ENCODE data around the gene PRKAB1. TPM values are rescaled to one million over a fixed set of nuclear protein-coding genes. Genes with fewer than 3 reads are reported as not detected.

PRKAB1 gene
- total RNA-seq, 4 donors from 2014 or later, result 12.2 to 25.9 (median 20.5) TPM

- no peak for TF ChIP-seq CTCF (IDR thresholded peaks at IDR 0.05)
- no peak for ATAC-seq (ENCODE audit: low FRiP score)
- no peak for DNase-seq (ENCODE audit: low spot score)
These were observed 3.1 kb downstream of the PRKAB1 start for GRCh38 chr12:119671070-119671469.

GRCh38 chr12:119672194-119672593 lies 4.3 kb downstream of the PRKAB1 start:
- no peak for TF ChIP-seq CTCF (IDR thresholded peaks at IDR 0.05)
- DNase-seq (ENCODE audit: low spot score) (no peak), ATAC-seq (ENCODE audit: low FRiP score) (no peak)

GRCh38 chr12:119673634-119674033 lies 5.7 kb downstream of the PRKAB1 start:
- no peak for ATAC-seq (ENCODE audit: low FRiP score)
- DNase-seq (ENCODE audit: low spot score), result no peak
- no peak for TF ChIP-seq CTCF (IDR thresholded peaks at IDR 0.05)

- no peak for TF ChIP-seq CTCF (IDR thresholded peaks at IDR 0.05)
- DNase-seq (ENCODE audit: low spot score) (no peak), ATAC-seq (ENCODE audit: low FRiP score) (no peak)
These were observed 6.6 kb downstream of the PRKAB1 start for GRCh38 chr12:119674560-119674959.

GRCh38 chr12:119676022-119676421 lies 8.1 kb downstream of the PRKAB1 start:
- TF ChIP-seq CTCF (IDR thresholded peaks at IDR 0.05), result no peak
- ATAC-seq (ENCODE audit: low FRiP score) (no peak), DNase-seq (ENCODE audit: low spot score) (no peak)

GRCh38 chr12:119676573-119676972 lies 8.6 kb downstream of the PRKAB1 start:
- ATAC-seq (ENCODE audit: low FRiP score) (no peak), DNase-seq (ENCODE audit: low spot score) (no peak)
- no peak for TF ChIP-seq CTCF (IDR thresholded peaks at IDR 0.05)

- ATAC-seq (ENCODE audit: low FRiP score), result no peak
- DNase-seq (ENCODE audit: low spot score), result no peak
- TF ChIP-seq CTCF (IDR thresholded peaks at IDR 0.05), result no peak
These were observed 10.5 kb downstream of the PRKAB1 start for GRCh38 chr12:119678459-119678858.

Measured in omental fat pad (tissue), 4 donors.